GM23338 (cell line): ENCODE results near the gene MICALL1. TPM values are rescaled to one million over a fixed set of nuclear protein-coding genes. Genes with fewer than 3 reads are reported as not detected.

ENCODE experiments used
- ATAC-seq: fragments of 200-7000 bp; cut with Tn5 transposase; 3 replicates; pipeline ENCODE4 v1.9.1; 2020
- DNase-seq: peaks from one replicate; pipeline ENCODE4 v3.0.0-alpha.2; 2015; ENCODE audit warnings: low spot score
- H2AFZ ChIP-seq: fragments of 200-600 bp; sonication (generic); 2 replicates; pipeline ENCODE4 v1.8.0; 2016; ENCODE audit warnings: antibody characterized with exemption, mild to moderate bottlenecking, moderate library complexity
- H3F3A ChIP-seq: fragments of 200-600 bp; sonication (generic); replicated peaks from 2 replicates; pipeline ENCODE4 v1.8.0; 2017; ENCODE audit warnings: antibody characterized with exemption, mixed run types, low read depth
- H3K27ac ChIP-seq: fragments of 200-600 bp; sonication (generic); 2 replicates; pipeline ENCODE4 v1.6.1; 2016; ENCODE audit warnings: low read depth
- H3K27me3 ChIP-seq: fragments of 200-600 bp; sonication (generic); 2 replicates; pipeline ENCODE4 v1.8.0; 2016; ENCODE audit warnings: mild to moderate bottlenecking, mixed run types, moderate library complexity; ENCODE audit not compliant: insufficient read depth
- H3K36me3 ChIP-seq: fragments of 200-600 bp; sonication (generic); 2 replicates; pipeline ENCODE4 v1.8.0; 2016; ENCODE audit warnings: mild to moderate bottlenecking; ENCODE audit not compliant: insufficient read depth
- H3K4me1 ChIP-seq: fragments of 200-600 bp; sonication (generic); 2 replicates; pipeline ENCODE4 v1.8.0; 2016; ENCODE audit warnings: mild to moderate bottlenecking, moderate library complexity; ENCODE audit not compliant: insufficient read depth
- H3K4me2 ChIP-seq: fragments of 200-600 bp; sonication (generic); 2 replicates; pipeline ENCODE4 v1.7.1; 2017; ENCODE audit warnings: mixed run types
- H3K4me3 ChIP-seq: fragments of 200-600 bp; sonication (generic); 2 replicates; pipeline ENCODE4 v1.6.1; 2016; ENCODE audit warnings: mixed run types
- H3K79me2 ChIP-seq: fragments of 200-600 bp; sonication (generic); replicated peaks from 2 replicates; pipeline ENCODE4 v1.8.0; 2017; ENCODE audit warnings: mild to moderate bottlenecking; ENCODE audit not compliant: insufficient read depth
- H3K9me2 ChIP-seq: fragments of 200-600 bp; sonication (generic); 2 replicates; pipeline ENCODE4 v1.8.0; 2017; ENCODE audit not compliant: insufficient read depth
- H4K20me1 ChIP-seq: fragments of 200-600 bp; sonication (generic); replicated peaks from 2 replicates; pipeline ENCODE4 v1.8.0; 2017; ENCODE audit warnings: mild to moderate bottlenecking; ENCODE audit not compliant: insufficient read depth
- H3K27ac Mint-ChIP-seq: 2 replicates; pipeline ENCODE4 v1.8.0; 2020; ENCODE audit warnings: inconsistent platforms, mild to moderate bottlenecking, moderate library complexity, mixed read lengths
- H3K27me3 Mint-ChIP-seq: 3 replicates; pipeline ENCODE4 v1.8.0; 2022; ENCODE audit warnings: low read depth, mild to moderate bottlenecking, moderate library complexity, mixed read lengths, inconsistent platforms; ENCODE audit not compliant: insufficient read depth, poor library complexity
- H3K36me3 Mint-ChIP-seq: 3 replicates; pipeline ENCODE4 v1.8.0; 2021; ENCODE audit warnings: low read depth, mild to moderate bottlenecking, inconsistent platforms, moderate library complexity, mixed read lengths
- H3K4me1 Mint-ChIP-seq: 3 replicates; pipeline ENCODE4 v1.8.0; 2020; ENCODE audit warnings: mild to moderate bottlenecking, inconsistent platforms, mixed read lengths
- H3K4me3 Mint-ChIP-seq: 3 replicates; pipeline ENCODE4 v1.8.0; 2021; ENCODE audit warnings: moderate library complexity, mild to moderate bottlenecking, inconsistent platforms, mixed read lengths
- H3K9me3 Mint-ChIP-seq: 3 replicates; pipeline ENCODE4 v1.8.0; 2020; ENCODE audit warnings: moderate library complexity, mild to moderate bottlenecking, inconsistent platforms, mixed read lengths
- POLR2AphosphoS5 ChIP-seq: IDR thresholded peaks from 2 replicates; pipeline ENCODE4 v1.6.1; 2016; ENCODE audit warnings: antibody characterized with exemption, low read depth
- ZNF114 ChIP-seq: fragments of 250-450 bp; sonication (Bioruptor Pico); IDR thresholded peaks from 2 replicates; pipeline ENCODE4 v1.5.0; 2020; ENCODE audit warnings: mild to moderate bottlenecking, moderate library complexity
- polyA plus RNA-seq: library from polyadenylated mRNA; unstranded; fragments of >200 nt; fragmentation: Nextera tagmentation; extraction: Ambion mirVana; gene quantifications from 2 replicates; pipeline ENCODE4 v1.2.1, GENCODE V29; 2016
- total RNA-seq: library from RNA; depleted of rRNA; stranded (reverse); fragments of >200 nt; shearing (Covaris generic); gene quantifications from 2 replicates; pipeline ENCODE4 v1.2.3, GENCODE V29; 2014
- TF ChIP-seq, protein P1 (sequence below), 2 experiments: fragments of 200-600 bp in 1 of 2; sonication (generic) in 1 of 2; conservative IDR thresholded peaks; 2 replicates each; pipeline versions ENCODE4 v1.5.1 to v1.6.1; 2016 to 2017; ENCODE audit warnings: antibody characterized with exemption in 2 of 2, low read depth in 2 of 2, mild to moderate bottlenecking in 2 of 2, moderate library complexity in 1 of 2

The MICALL1 gene
- total and polyA plus RNA-seq, 2 experiments from 2014 or later = 5.9 to 33.1 TPM

DNA sequence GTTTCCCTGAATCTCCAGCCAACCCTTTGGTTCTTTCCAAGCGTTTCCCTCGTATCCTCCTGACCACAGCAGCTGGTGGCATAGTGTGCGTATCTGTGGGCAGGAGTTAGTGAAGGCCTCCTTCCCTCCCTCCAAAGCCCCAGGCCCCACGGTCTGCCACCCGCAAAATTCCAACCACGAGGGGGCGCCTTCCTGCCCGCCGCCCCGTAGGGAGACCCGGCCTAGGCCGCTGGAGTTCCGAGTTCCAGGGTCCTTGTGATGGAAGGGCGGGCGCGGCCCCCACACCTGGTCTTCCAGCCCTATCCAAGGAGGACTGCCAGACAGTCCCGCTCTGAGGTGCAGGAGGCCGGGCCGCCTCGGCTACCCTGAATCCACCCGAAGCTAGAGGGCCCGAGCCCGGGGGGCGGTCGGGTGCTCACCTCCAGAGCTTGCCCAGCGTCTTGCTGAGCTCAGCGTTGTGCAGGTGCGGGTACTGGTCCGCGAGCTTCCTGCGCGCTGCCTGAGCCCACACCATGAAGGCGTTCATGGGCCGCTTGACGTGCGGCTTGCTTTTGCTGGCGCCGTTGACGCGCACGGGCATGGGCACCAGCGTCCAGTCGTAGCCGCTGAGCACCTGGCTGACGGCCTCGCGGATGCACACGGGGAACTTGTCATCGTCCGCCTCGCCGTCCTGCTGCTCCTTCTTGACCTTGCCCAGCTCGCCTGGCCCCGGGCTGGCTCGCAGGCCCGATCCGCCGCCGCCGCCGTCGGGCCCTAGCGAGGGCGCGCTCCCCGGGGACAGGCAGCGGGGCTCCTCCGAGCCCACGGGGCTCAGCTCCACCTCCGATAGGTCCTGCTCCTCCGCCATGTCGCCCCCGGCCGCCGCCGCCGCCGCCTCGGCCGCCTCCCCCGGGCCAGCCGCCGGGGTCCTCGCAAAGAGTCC, 77.1 kb downstream of the MICALL1 start:
- Mint-ChIP-seq H3K4me1 (peaks cover 28% of the 10 kb centered on the region), H3K27me3 (peaks cover 26% of the 10 kb centered on the region), H3K9me3 (no peaks in the 10 kb centered on the region), H3K4me3 (peak overlapping the region; percentile 58; the same call in 2 of the 3 replicates), H3K36me3 (no peaks in the 10 kb centered on the region), H3K27ac (no peak overlapping the region)
- H3K36me3 ChIP-seq = no peaks in the 10 kb centered on the region
- peak; percentile 73 for ATAC-seq
- H3F3A ChIP-seq = no peaks in the 10 kb centered on the region
- H3K27ac ChIP-seq = no peak overlapping the region
- H3K4me1 ChIP-seq = peaks cover 10% of the 10 kb centered on the region
- TF ChIP-seq ZNF114 (CRISPR knock-in tag) = no peak
- TF ChIP-seq, protein P1, sequence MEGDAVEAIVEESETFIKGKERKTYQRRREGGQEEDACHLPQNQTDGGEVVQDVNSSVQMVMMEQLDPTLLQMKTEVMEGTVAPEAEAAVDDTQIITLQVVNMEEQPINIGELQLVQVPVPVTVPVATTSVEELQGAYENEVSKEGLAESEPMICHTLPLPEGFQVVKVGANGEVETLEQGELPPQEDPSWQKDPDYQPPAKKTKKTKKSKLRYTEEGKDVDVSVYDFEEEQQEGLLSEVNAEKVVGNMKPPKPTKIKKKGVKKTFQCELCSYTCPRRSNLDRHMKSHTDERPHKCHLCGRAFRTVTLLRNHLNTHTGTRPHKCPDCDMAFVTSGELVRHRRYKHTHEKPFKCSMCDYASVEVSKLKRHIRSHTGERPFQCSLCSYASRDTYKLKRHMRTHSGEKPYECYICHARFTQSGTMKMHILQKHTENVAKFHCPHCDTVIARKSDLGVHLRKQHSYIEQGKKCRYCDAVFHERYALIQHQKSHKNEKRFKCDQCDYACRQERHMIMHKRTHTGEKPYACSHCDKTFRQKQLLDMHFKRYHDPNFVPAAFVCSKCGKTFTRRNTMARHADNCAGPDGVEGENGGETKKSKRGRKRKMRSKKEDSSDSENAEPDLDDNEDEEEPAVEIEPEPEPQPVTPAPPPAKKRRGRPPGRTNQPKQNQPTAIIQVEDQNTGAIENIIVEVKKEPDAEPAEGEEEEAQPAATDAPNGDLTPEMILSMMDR (conservative IDR thresholded peaks at IDR 0.05; ENCODE audit: low read depth in 2 of 2) = peak; percentile 93
- no peaks in the 10 kb centered on the region; the same call in 1 of the 2 replicates for H4K20me1 ChIP-seq
- H2AFZ ChIP-seq = peak overlapping the region; percentile 93
- H3K4me3 ChIP-seq = peak overlapping the region; percentile 67
- H3K4me2 ChIP-seq = peak overlapping the region; percentile 91
- H3K27me3 ChIP-seq = peaks cover 25% of the 10 kb centered on the region
- DNase-seq = peak; percentile 87
- no peaks in the 10 kb centered on the region for H3K79me2 ChIP-seq
- H3K9me2 ChIP-seq = no peaks in the 10 kb centered on the region

DNA sequence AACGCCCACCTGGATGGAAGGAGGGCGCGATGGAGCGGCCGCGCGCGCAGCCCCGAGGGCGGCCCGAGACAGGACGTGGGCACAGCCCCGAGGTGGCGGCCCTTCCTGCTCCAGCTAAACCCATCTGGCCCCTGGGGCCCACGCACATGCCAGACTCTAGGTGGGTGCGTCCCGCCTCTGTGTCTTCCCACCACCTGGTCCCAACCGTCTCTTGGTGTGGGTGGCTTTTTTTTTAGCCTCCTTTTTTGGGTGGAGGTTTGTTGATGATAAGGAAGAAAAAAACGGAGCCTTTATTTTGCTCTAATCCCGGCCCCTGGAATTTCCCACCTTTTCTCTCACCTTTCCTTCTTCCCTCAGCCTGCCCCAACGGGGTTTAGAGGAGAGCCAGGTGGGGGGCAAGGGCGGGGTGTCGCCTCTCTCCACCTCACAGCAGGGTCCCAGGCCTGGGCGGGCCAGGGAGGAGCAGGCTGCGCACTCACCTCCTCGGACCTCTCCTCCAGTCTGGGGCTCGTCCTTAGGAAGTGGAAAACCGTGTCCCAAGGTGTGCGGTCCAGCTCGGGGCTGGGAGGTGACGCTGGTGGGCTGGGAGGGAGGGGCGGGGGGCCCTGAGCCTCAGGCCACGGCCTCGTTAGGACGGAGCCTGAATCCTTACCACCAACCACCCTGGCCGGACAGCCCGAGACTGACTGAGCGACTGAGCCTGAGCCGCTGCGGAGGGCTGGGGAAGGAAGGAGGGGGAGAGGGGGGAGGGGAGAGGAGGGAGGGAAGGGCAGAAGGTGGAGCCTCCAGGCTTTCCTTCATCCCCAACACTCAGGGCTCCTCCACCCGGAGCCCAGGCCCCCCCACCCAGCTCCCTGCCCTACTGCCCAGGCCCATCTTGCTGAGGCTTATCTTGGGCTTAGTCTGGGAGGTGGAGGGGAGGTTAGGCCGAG, 78.0 kb downstream of the MICALL1 start, which contains the start of gene SOX10:
SOX10 (minus strand) TSS at position 696 of the 932 bp plus-strand sequence. CDS start 771 bp downstream, outside the sequence.
- Histone ChIP-seq H3K9me2 (no peaks in the 10 kb centered on the region), H3K27me3 (peaks cover 25% of the 10 kb centered on the region), H3K4me3 (peak within 1 kb of the TSS; percentile 67), H4K20me1 (no peaks in the 10 kb centered on the region; the same call in 1 of the 2 replicates), H3K27ac (no peak within 1 kb of the TSS), H3F3A (no peaks in the 10 kb centered on the region), H2AFZ (peak within 1 kb of the TSS; percentile 84), H3K36me3 (no peaks in the 10 kb centered on the region), H3K4me1 (peaks cover 10% of the 10 kb centered on the region), H3K79me2 (no peaks in the 10 kb centered on the region), H3K4me2 (peak within 1 kb of the TSS; percentile 91)
- DNase-seq (peak; percentile 67), ATAC-seq (peak; percentile 46)
- H3K9me3 Mint-ChIP-seq = no peaks in the 10 kb centered on the region
- H3K27me3 Mint-ChIP-seq = peaks cover 30% of the 10 kb centered on the region
- H3K27ac Mint-ChIP-seq = no peak within 1 kb of the TSS
- peak within 1 kb of the TSS; percentile 76 for H3K4me3 Mint-ChIP-seq
- H3K4me1 Mint-ChIP-seq = peaks cover 28% of the 10 kb centered on the region
- no peaks in the 10 kb centered on the region for H3K36me3 Mint-ChIP-seq
- TF ChIP-seq, protein P1 (conservative IDR thresholded peaks at IDR 0.05; ENCODE audit: low read depth in 2 of 2) = no peak
- TF ChIP-seq POLR2AphosphoS5 = peak; percentile 73
